ENCODE data around the gene ZNF18. TPM values are rescaled to one million over a fixed set of nuclear protein-coding genes. Genes with fewer than 3 reads are reported as not detected.
A peak's percentile ranks its signal among the peaks of the same experiment; 100 is the strongest.

Gene ZNF18
- polyA plus RNA-seq, 3 donors, result 4.0 to 8.9 (median 5.4) TPM

- Mint-ChIP-seq H3K36me3 (no peaks in the 10 kb centered on the region), H3K4me1 (no peaks in the 10 kb centered on the region), H3K27ac (no peak overlapping the region), H3K27me3 (ENCODE audit: low read depth in 3 of 3) (peaks cover 2 to 11% (median 2%) of the 10 kb centered on the region in 3 donors), H3K9me3 (peaks cover 0 to 11% (median 4%) of the 10 kb centered on the region in 7 donors), H3K4me3 (no peak overlapping the region)
- TF ChIP-seq CTCF (IDR thresholded peaks at IDR 0.05), result no peak
- no peak overlapping the region for H3K9ac ChIP-seq (ENCODE audit: insufficient read depth, low read length, poor library complexity, severe bottlenecking)
- H3K9me3 ChIP-seq (replicated peaks in 1 of 2; ENCODE audit: control insufficient read depth in 1 of 2, insufficient read depth in 1 of 2, low read length in 2 of 2), result no peaks in the 10 kb centered on the region
- no peak overlapping the region for H3K4me2 ChIP-seq (replicated peaks; ENCODE audit: extremely low read depth, low read length, poor library complexity, severe bottlenecking)
- no peak overlapping the region for H2AFZ ChIP-seq (ENCODE audit: insufficient read depth, low read depth, low read length, poor library complexity, severe bottlenecking)
- H3K27me3 ChIP-seq (ENCODE audit: control insufficient read depth in 2 of 2, insufficient read depth in 2 of 2, low read length in 2 of 2), result peaks cover 2 to 3% of the 10 kb centered on the region in 2 donors
- whole genome bisulfite sequencing (ENCODE audit: insufficient coverage), result 91% methylated on average over 5 of the region's 5 CpGs
- no peaks in the 10 kb centered on the region for H4K20me1 ChIP-seq (ENCODE audit: insufficient read depth, low read length)
- intact Hi-C loops (cut with micrococcal nuclease), result no loop called here
- no peak for DNase-seq
- no peaks in the 10 kb centered on the region for H3K79me2 ChIP-seq (ENCODE audit: insufficient read depth, low read length)
- no peak overlapping the region for H3K4me3 ChIP-seq (replicated peaks in 1 of 3; ENCODE audit: low read depth in 2 of 3, low read length in 3 of 3)
- H3K27ac ChIP-seq (ENCODE audit: low read depth in 1 of 2, low read length in 2 of 2), result no peak overlapping the region
- H3K4me1 ChIP-seq (ENCODE audit: control insufficient read depth in 1 of 2, insufficient read depth in 2 of 2, low read length in 2 of 2), result no peaks in the 10 kb centered on the region
- no peaks in the 10 kb centered on the region for H3K36me3 ChIP-seq (replicated peaks in 1 of 2; ENCODE audit: control insufficient read depth in 1 of 2, insufficient read depth in 2 of 2, low read length in 2 of 2)
These were observed 10.2 kb upstream of the ZNF18 start for GRCh38 chr17:12007466-12007865.

- H2AFZ ChIP-seq (ENCODE audit: insufficient read depth, low read depth, low read length, poor library complexity, severe bottlenecking), result no peak overlapping the region
- peak overlapping the region in 1 of 3 experiments; percentile 30 for H3K4me3 ChIP-seq (replicated peaks in 1 of 3; ENCODE audit: low read depth in 2 of 3, low read length in 3 of 3)
- Mint-ChIP-seq H3K27me3 (ENCODE audit: low read depth in 3 of 3) (peaks cover 2 to 3% (median 2%) of the 10 kb centered on the region in 3 donors), H3K4me3 (no peak overlapping the region), H3K9me3 (peaks cover 0 to 4% (median 0%) of the 10 kb centered on the region in 7 donors), H3K27ac (peak overlapping the region; percentile 10 to 86 (median 68)), H3K4me1 (peaks cover 29% of the 10 kb centered on the region), H3K36me3 (no peaks in the 10 kb centered on the region)
- no peak overlapping the region for H3K9ac ChIP-seq (ENCODE audit: insufficient read depth, low read length, poor library complexity, severe bottlenecking)
- H3K27ac ChIP-seq (ENCODE audit: low read depth in 1 of 2, low read length in 2 of 2), result peak overlapping the region in 1 of 2 donors; percentile 67
- no peaks in the 10 kb centered on the region for H3K9me3 ChIP-seq (replicated peaks in 1 of 2; ENCODE audit: control insufficient read depth in 1 of 2, insufficient read depth in 1 of 2, low read length in 2 of 2)
- H3K4me2 ChIP-seq (replicated peaks; ENCODE audit: extremely low read depth, low read length, poor library complexity, severe bottlenecking), result peak overlapping the region; percentile 55
- no peaks in the 10 kb centered on the region for H4K20me1 ChIP-seq (ENCODE audit: insufficient read depth, low read length)
- H3K4me1 ChIP-seq (ENCODE audit: control insufficient read depth in 1 of 2, insufficient read depth in 2 of 2, low read length in 2 of 2), result peaks cover 22 to 28% of the 10 kb centered on the region in 2 donors
- intact Hi-C loops (cut with micrococcal nuclease), result no loop called here
- H3K36me3 ChIP-seq (replicated peaks in 1 of 2; ENCODE audit: control insufficient read depth in 1 of 2, insufficient read depth in 2 of 2, low read length in 2 of 2), result no peaks in the 10 kb centered on the region
- no peaks in the 10 kb centered on the region for H3K27me3 ChIP-seq (ENCODE audit: control insufficient read depth in 2 of 2, insufficient read depth in 2 of 2, low read length in 2 of 2)
- 33% methylated on average over 4 of the region's 5 CpGs for WGBS (ENCODE audit: insufficient coverage)
- peaks cover 5% of the 10 kb centered on the region for H3K79me2 ChIP-seq (ENCODE audit: insufficient read depth, low read length)
- no peak for TF ChIP-seq CTCF (IDR thresholded peaks at IDR 0.05)
- DNase-seq, result peak; percentile 64 to 84 (median 83)
These were observed 2.4 kb upstream of the ZNF18 start for GRCh38 chr17:11999696-12000095.

Measured in CD14-positive monocyte (primary cell).